ENCODE measurements around the gene MAP3K10.

Gene MAP3K10

GRCh38 chr19:40252395-40252794, 61.2 kb downstream of the MAP3K10 start:
- no peaks in the 10 kb centered on the region for H3K27me3 ChIP-seq
- no peaks in the 10 kb centered on the region for H3K4me1 ChIP-seq (ENCODE audit: control insufficient read depth in 1 of 2, insufficient read depth in 1 of 2, low read depth in 1 of 2, low read length in 1 of 2)
- H3K27ac ChIP-seq: no peak overlapping the region
- no peak overlapping the region for H3K4me3 ChIP-seq (ENCODE audit: low read depth in 1 of 2, low read length in 1 of 2)
- peaks cover 73% of the 10 kb centered on the region for H3K36me3 ChIP-seq
- no peak for TF ChIP-seq CTCF (IDR thresholded peaks at IDR 0.05)
- H3K9me3 ChIP-seq: no peaks in the 10 kb centered on the region

- no peak for TF ChIP-seq CTCF (IDR thresholded peaks at IDR 0.05)
- no peak overlapping the region for H3K27ac ChIP-seq
- peaks cover 66% of the 10 kb centered on the region for H3K36me3 ChIP-seq
Measured at GRCh38 chr19:40253611-40254092, 62.4 kb downstream of the MAP3K10 start.

GRCh38 chr19:40254714-40255418, 63.6 kb downstream of the MAP3K10 start:
- H3K9me3 ChIP-seq: no peaks in the 10 kb centered on the region
- peaks cover 58% of the 10 kb centered on the region for H3K36me3 ChIP-seq
- TF ChIP-seq CTCF (IDR thresholded peaks at IDR 0.05): no peak
- no peaks in the 10 kb centered on the region for H3K4me1 ChIP-seq (ENCODE audit: control insufficient read depth in 1 of 2, insufficient read depth in 1 of 2, low read depth in 1 of 2, low read length in 1 of 2)
- no peaks in the 10 kb centered on the region for H3K27me3 ChIP-seq
- no peak overlapping the region for H3K4me3 ChIP-seq (ENCODE audit: low read depth in 1 of 2, low read length in 1 of 2)
- no peak overlapping the region for H3K27ac ChIP-seq

More at GRCh38 chr19:40253611-40254092, 62.4 kb downstream of the MAP3K10 start:
- no peak overlapping the region for H3K4me3 ChIP-seq (ENCODE audit: low read depth in 1 of 2, low read length in 1 of 2)
- no peaks in the 10 kb centered on the region for H3K9me3 ChIP-seq
- no peaks in the 10 kb centered on the region for H3K4me1 ChIP-seq (ENCODE audit: control insufficient read depth in 1 of 2, insufficient read depth in 1 of 2, low read depth in 1 of 2, low read length in 1 of 2)
- no peaks in the 10 kb centered on the region for H3K27me3 ChIP-seq

- no peaks in the 10 kb centered on the region for H3K27me3 ChIP-seq
- H3K4me1 ChIP-seq (ENCODE audit: control insufficient read depth in 1 of 2, insufficient read depth in 1 of 2, low read depth in 1 of 2, low read length in 1 of 2): no peaks in the 10 kb centered on the region
- H3K4me3 ChIP-seq (ENCODE audit: low read depth in 1 of 2, low read length in 1 of 2): no peak overlapping the region
- TF ChIP-seq CTCF (IDR thresholded peaks at IDR 0.05): no peak
- peaks cover 54% of the 10 kb centered on the region for H3K36me3 ChIP-seq
- no peaks in the 10 kb centered on the region for H3K9me3 ChIP-seq
- no peak overlapping the region for H3K27ac ChIP-seq
Measured at GRCh38 chr19:40255619-40256166, 64.5 kb downstream of the MAP3K10 start.

- no peak for TF ChIP-seq CTCF (IDR thresholded peaks at IDR 0.05)
- H3K27ac ChIP-seq: no peak overlapping the region
- H3K36me3 ChIP-seq: peaks cover 52% of the 10 kb centered on the region
- no peaks in the 10 kb centered on the region for H3K27me3 ChIP-seq
- H3K9me3 ChIP-seq: no peaks in the 10 kb centered on the region
- H3K4me1 ChIP-seq (ENCODE audit: control insufficient read depth in 1 of 2, insufficient read depth in 1 of 2, low read depth in 1 of 2, low read length in 1 of 2): no peaks in the 10 kb centered on the region
- no peak overlapping the region for H3K4me3 ChIP-seq (ENCODE audit: low read depth in 1 of 2, low read length in 1 of 2)
Measured at GRCh38 chr19:40256512-40256911, 65.3 kb downstream of the MAP3K10 start.

Measured in neutrophil (primary cell).